Kidney (tissue), 14 donors: ENCODE measurements around the gene ZNF425. TPM values are rescaled to one million over a fixed set of nuclear protein-coding genes. Genes with fewer than 3 reads are reported as not detected.

Experiments used
- DNase-seq, 5 donors: peaks; one replicate each; pipeline ENCODE4 v3.0.0-alpha.2; 2013 to 2020
- FAIRE-seq: peaks from 2 replicates; lab custom pipeline; 2012; peaks lifted over from hg19 to GRCh38; lab: Jason Lieb, UNC
- H3K27ac ChIP-seq, 2 donors: one replicate each; pipeline ENCODE4 v1.7.0; 2013; ENCODE audit warnings: low read depth in 2 of 2, low read length in 2 of 2, inconsistent platforms in 1 of 2
- H3K27me3 ChIP-seq: one replicate; pipeline ENCODE4 v1.7.1; 2013; ENCODE audit warnings: low read length, inconsistent platforms; ENCODE audit not compliant: control insufficient read depth, insufficient read depth
- H3K36me3 ChIP-seq, 3 donors: one replicate each; pipeline versions ENCODE4 v1.7.0 to v1.7.1; 2013; ENCODE audit warnings: low read length in 3 of 3, control low read depth in 1 of 3, inconsistent platforms in 1 of 3; ENCODE audit not compliant: insufficient read depth in 3 of 3, control insufficient read depth in 2 of 3
- H3K4me1 ChIP-seq, 3 donors: one replicate each; pipeline versions ENCODE4 v1.7.0 to v1.7.1; 2013; ENCODE audit warnings: low read length in 3 of 3, inconsistent platforms in 1 of 3, low read depth in 1 of 3; ENCODE audit not compliant: control insufficient read depth in 2 of 3, insufficient read depth in 2 of 3
- H3K4me3 ChIP-seq, 3 donors: one replicate each; pipeline versions ENCODE4 v1.7.0 to v1.8.1; 2013; ENCODE audit warnings: low read length in 3 of 3, control low read depth in 1 of 3, inconsistent platforms in 1 of 3
- H3K9ac ChIP-seq, 3 donors: one replicate each; pipeline versions ENCODE4 v1.7.0 to v1.7.1; 2013; ENCODE audit warnings: low read length in 3 of 3, control low read depth in 1 of 3, inconsistent platforms in 1 of 3
- H3K9me3 ChIP-seq, 3 donors: one replicate each; pipeline versions ENCODE4 v1.7.0 to v1.7.1; 2013; ENCODE audit warnings: low read length in 3 of 3, control low read depth in 1 of 3, inconsistent platforms in 1 of 3; ENCODE audit not compliant: control insufficient read depth in 2 of 3, insufficient read depth in 1 of 3
- CTCF ChIP-seq: IDR thresholded peaks from 3 replicates; pipeline ENCODE4 v1.5.1; 2012; ENCODE audit warnings: mild to moderate bottlenecking, moderate library complexity, borderline replicate concordance; ENCODE audit not compliant: insufficient read depth; ENCODE audit errors: extremely low read depth
- intact Hi-C: fragments of 100-400 bp; cut with DNase I; formaldehyde crosslinking; loops from one replicate; pipeline ENCODE4 v1.11.1; 2022
- polyA plus RNA-seq: library from polyadenylated mRNA; stranded (reverse); fragments of 350-450 nt; fragmentation: Illumina TruSeq; extraction: RNeasy Lipid Tissue Mini Kit (QIAGEN cat#74804); gene quantifications from one replicate; pipeline ENCODE4 v1.2.3, GENCODE V29; 2014; ENCODE audit warnings: low read depth, low replicate concordance; ENCODE audit not compliant: insufficient read depth
- total RNA-seq: library from RNA; stranded (reverse); fragmentation: NEBNext Ultra II Directional; extraction: Animal tissue kit (Norgen Biotek cat#: 25700); gene quantifications from one replicate; pipeline ENCODE4 v1.2.1, GENCODE V29; 2021
- donor health status: control.
- donor health status: control.
- donor health status: control.
- donor health status: control.
- donor health status: control.
- donor health status: DM: yes; HTN: yes; CAD: no.
- donor health status: Normal renal cell carcinoma (clear cell type).

ZNF425 gene
- total and polyA plus RNA-seq, 2 donors from 2014 or later, result 2.4 to 2.5 TPM

- no peak for TF ChIP-seq CTCF
- FAIRE-seq (no peak), DNase-seq (no peak)
- no peak overlapping the region for H3K4me3 ChIP-seq
- no peaks in the 10 kb centered on the region for H3K4me1 ChIP-seq
- peaks cover 0 to 7% (median 5%) of the 10 kb centered on the region in 3 donors for H3K36me3 ChIP-seq
- H3K27me3 ChIP-seq, result no peaks in the 10 kb centered on the region
- no peak overlapping the region for H3K27ac ChIP-seq
- intact Hi-C loops, result no loop called here
- H3K9me3 ChIP-seq, result no peaks in the 10 kb centered on the region
- H3K9ac ChIP-seq, result no peak overlapping the region
Observed at GRCh38 chr7:149077594-149077993, 48.5 kb downstream of the ZNF425 start.

GRCh38 chr7:149075286-149075685 lies 50.8 kb downstream of the ZNF425 start:
- Histone ChIP-seq H3K4me1 (no peaks in the 10 kb centered on the region), H3K9me3 (no peaks in the 10 kb centered on the region), H3K27ac (no peak overlapping the region), H3K36me3 (peaks cover 0 to 24% (median 10%) of the 10 kb centered on the region in 3 donors), H3K9ac (no peak overlapping the region), H3K4me3 (no peak overlapping the region), H3K27me3 (no peaks in the 10 kb centered on the region)
- DNase-seq (no peak), FAIRE-seq (no peak)
- intact Hi-C loops, result no loop called here
- no peak for TF ChIP-seq CTCF

GRCh38 chr7:149074116-149074885 lies 51.8 kb downstream of the ZNF425 start:
- DNase-seq (no peak), FAIRE-seq (no peak)
- H3K4me1 ChIP-seq, result no peaks in the 10 kb centered on the region
- H3K27ac ChIP-seq, result no peak overlapping the region
- H3K27me3 ChIP-seq, result no peaks in the 10 kb centered on the region
- TF ChIP-seq CTCF, result no peak
- H3K9ac ChIP-seq, result no peak overlapping the region
- H3K36me3 ChIP-seq, result peaks cover 0 to 28% (median 12%) of the 10 kb centered on the region in 3 donors
- intact Hi-C loops, result no loop called here
- H3K9me3 ChIP-seq, result no peaks in the 10 kb centered on the region
- H3K4me3 ChIP-seq, result no peak overlapping the region

- Histone ChIP-seq H3K27ac (no peak overlapping the region), H3K9me3 (no peaks in the 10 kb centered on the region), H3K4me1 (no peaks in the 10 kb centered on the region), H3K9ac (no peak overlapping the region), H3K4me3 (no peak overlapping the region), H3K36me3 (peaks cover 0 to 28% (median 12%) of the 10 kb centered on the region in 3 donors), H3K27me3 (no peaks in the 10 kb centered on the region)
- DNase-seq (no peak), FAIRE-seq (no peak)
- intact Hi-C loops, result no loop called here
- no peak for TF ChIP-seq CTCF
Observed at GRCh38 chr7:149072438-149072775, 53.7 kb downstream of the ZNF425 start.
